KOPT-K1 (cell line): Measurements from ENCODE around the gene DST.

ENCODE experiments used
- H3K27ac ChIP-seq: fragments of 200-600 bp; sonication (generic); 2 replicates; pipeline ENCODE4 v1.5.1; 2016; ENCODE audit warnings: antibody characterized with exemption, mild to moderate bottlenecking, low read depth, low read length; ENCODE audit not compliant: poor library complexity, severe bottlenecking
- H3K36me3 ChIP-seq: fragments of 200-600 bp; sonication (generic); 2 replicates; pipeline ENCODE4 v1.5.1; 2017; ENCODE audit warnings: antibody characterized with exemption, mild to moderate bottlenecking, low read length, moderate library complexity; ENCODE audit not compliant: insufficient read depth
- H3K9me3 ChIP-seq: fragments of 200-600 bp; sonication (generic); 2 replicates; pipeline ENCODE4 v1.5.1; 2017; ENCODE audit warnings: antibody characterized with exemption, low read length, mild to moderate bottlenecking; ENCODE audit not compliant: insufficient read depth, poor library complexity, severe bottlenecking

Gene DST

DNA sequence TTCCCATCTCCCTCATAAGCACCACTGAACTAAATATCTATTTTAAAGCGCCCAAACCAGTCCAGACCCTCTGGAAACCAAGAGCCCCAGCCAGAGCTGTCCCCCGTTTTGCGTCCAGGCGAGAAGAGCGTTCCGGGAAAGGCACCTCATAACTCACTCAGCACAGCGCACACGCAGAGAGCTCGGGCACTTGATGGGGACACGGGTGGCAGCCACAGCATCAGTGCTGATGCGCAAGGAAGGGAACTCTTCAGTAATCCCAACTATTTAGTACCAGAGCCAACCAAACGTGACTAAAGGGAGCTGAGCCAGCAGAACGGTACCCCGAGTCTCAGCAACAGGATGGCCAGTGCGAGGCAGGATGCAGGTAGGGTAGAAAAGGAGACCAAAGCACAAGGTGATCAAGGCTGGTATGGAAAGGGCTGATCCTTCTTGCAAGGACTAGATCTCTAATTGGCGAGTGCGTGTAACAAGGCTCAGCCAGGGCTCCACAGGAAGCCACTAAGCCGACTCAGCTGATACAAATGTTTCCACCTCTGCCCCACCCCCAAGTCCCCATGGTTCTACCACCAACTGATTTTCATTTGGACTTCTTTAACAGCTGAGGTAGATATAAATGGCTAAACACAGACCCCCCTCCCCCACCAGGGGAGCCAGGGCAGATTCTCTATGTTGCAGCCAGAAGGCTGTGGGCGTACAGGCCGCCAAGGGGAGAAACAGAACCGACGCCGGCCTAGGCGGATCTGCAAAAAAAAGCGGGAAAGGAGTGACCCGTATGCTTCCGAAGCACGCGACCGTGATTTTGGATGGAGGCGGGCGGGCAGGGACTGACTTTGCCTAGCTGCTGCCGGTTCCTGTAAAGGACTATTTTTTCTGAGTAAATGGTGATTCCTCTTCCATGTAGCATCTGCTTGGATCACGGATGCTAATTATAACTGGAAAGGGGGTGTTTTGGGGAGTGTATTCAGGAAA lies 211.8 kb downstream of the DST start:
- no peaks in the 10 kb centered on the region for H3K36me3 ChIP-seq
- peaks cover 11% of the 10 kb centered on the region for H3K9me3 ChIP-seq
- no peak overlapping the region for H3K27ac ChIP-seq

DNA sequence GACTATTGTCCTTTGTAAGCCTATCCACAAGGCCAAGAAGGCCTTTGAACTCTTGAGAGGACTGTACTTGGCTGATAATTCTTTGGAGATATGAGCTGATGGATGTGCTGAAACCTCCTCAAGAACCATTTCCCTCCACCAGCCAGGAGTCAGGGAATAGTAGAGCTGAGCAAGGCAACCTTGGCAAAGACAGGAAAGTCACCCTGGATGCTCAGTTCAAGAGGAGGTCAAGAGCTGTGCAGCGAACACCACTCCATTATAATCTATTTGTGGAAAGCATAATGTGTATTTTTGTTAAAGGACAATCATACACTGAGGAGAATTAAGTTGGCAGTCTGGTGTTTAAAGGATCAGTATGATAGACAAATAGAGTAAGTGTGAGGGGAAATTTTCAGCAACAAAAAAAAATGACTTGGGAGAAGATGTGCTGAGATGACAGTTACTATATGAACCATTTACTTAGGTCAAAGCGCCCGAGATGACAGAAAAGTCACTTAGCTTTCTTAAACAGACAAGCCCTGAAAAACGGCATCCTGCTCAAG lies 218.1 kb downstream of the DST start:
- H3K27ac ChIP-seq: no peak overlapping the region
- H3K9me3 ChIP-seq: no peaks in the 10 kb centered on the region

DNA sequence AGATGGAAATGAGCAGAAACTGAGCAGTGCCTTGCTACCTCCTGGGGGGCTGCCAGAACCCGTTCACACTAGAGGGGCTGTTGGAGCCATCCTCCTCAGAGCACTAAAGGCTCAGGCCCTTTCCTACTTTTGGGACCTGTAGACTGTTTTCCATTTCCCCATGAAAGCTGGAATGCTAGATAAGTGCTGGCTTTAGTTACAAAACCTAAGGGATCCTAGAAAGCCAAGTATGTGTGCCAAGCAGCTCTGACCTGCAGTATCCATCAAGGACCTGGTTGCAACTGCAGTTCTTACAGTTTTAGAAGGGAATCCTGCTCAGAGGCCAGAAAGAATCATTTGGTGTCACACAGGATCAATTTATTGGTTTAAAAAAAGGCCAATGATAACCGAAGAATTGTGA lies 218.6 kb downstream of the DST start:
- H3K9me3 ChIP-seq: no peaks in the 10 kb centered on the region
- no peaks in the 10 kb centered on the region for H3K36me3 ChIP-seq
- no peak overlapping the region for H3K27ac ChIP-seq

More for the DNA sequence above, 218.1 kb downstream of the DST start:
- no peaks in the 10 kb centered on the region for H3K36me3 ChIP-seq

DNA sequence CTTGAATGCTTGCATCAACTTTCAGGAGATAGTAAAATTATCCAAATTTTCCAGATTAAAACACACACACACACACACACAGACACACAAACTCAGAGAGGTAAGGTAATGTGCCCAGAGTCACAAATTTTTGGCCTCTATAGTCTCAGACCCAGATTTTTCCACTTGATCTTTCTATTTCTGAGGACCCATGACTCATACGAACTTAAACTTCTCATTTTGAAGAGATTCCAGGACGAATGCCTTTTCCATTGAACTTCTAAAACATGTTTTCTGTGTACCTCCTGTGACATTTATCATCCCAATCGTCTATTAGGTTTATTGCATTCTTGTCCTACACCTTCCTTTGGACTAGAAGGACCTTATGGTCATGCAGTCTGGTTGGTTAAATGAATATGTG lies 222.4 kb downstream of the DST start:
- no peaks in the 10 kb centered on the region for H3K36me3 ChIP-seq
- H3K27ac ChIP-seq: no peak overlapping the region
- H3K9me3 ChIP-seq: no peaks in the 10 kb centered on the region

DNA sequence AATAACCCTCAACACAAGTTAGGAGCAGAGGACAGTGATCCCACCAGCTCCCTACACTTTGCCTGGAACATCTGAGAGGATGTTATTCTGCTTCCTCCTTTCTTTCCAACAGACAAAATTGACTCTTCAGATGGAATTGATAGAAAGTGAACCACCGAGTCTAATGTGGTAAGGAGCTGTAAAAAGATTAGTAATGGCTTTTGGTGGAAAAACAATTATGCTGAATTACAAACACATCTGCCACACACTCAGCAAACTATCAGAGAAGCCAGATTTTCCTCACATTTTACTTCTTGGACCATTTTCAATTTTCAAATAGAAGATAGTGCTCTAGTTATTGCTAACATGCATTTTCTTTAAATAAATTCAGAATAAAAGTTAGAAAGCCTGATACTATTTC lies 223.5 kb downstream of the DST start:
- Histone ChIP-seq H3K9me3 (no peaks in the 10 kb centered on the region), H3K27ac (no peak overlapping the region), H3K36me3 (no peaks in the 10 kb centered on the region)

DNA sequence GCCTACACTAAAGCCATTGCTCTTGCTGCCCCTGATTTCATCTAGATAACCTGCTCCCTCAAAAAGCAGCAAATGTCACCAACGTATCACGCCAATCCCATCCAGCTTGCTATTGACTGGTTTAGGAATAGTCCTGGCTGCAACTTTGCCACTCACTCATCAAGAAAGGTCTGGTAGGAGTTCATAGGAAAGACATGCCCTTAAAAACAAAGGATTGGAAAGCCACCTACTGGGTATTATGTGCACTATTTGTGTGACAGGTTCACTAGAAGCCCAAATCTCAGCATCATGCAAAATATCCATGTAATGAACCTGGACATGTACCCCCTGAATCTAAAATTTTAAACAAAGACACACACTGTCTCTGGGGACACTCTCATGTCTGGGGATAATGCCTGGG lies 224.9 kb downstream of the DST start:
- Histone ChIP-seq H3K9me3 (no peaks in the 10 kb centered on the region), H3K36me3 (no peaks in the 10 kb centered on the region), H3K27ac (no peak overlapping the region)

DNA sequence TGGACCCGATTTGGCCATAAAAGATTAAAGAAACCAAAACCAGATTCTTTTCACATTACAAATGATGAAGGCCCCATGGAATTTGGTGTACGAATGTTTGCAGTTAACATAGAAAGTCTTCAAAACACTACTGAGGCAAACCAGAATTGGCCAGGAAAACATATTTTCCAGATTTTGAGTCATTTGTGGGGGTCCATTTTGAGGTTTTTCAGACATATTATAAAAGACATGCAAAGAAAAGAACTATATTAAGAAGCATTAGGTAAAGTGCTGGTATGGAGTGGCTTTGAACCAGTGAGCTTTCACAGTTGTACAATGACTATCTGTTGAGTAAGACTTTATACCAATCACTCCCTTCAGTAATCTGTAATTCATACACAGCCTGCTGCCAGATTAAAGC lies 226.4 kb downstream of the DST start:
- no peaks in the 10 kb centered on the region for H3K36me3 ChIP-seq
- H3K27ac ChIP-seq: no peak overlapping the region
- H3K9me3 ChIP-seq: no peaks in the 10 kb centered on the region

DNA sequence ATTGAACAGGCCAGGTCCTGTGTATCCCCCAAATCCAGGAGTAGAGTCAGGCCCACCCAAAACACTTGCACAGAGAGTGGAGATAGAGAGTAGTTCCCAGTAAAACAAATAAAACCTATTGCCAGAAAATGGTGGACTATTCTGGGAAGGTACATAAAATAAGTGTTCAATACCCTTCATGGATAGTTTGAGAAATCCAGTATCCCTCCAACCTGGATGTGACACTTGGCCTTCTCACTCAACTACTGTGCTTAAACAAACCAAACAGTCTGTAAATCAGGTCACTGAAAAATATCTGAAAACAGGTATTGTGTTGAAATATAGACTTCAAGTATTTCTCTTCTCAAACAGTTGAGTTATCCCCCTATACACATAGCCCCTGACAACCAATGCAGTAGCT lies 233.7 kb downstream of the DST start:
- H3K36me3 ChIP-seq: no peaks in the 10 kb centered on the region
- H3K27ac ChIP-seq: no peak overlapping the region
- H3K9me3 ChIP-seq: no peaks in the 10 kb centered on the region
